Muscle of leg (tissue), 11 donors: ENCODE measurements around the gene CHURC1. TPM values are rescaled to one million over a fixed set of nuclear protein-coding genes. Genes with fewer than 3 reads are reported as not detected.

ENCODE experiments used
- DNase-seq: peaks from one replicate; pipeline ENCODE4 v3.0.0; 2013
- H3K27ac ChIP-seq: one replicate; pipeline ENCODE4 v1.5.1; 2013; ENCODE audit warnings: mild to moderate bottlenecking, low read length, control low read depth
- H3K27me3 ChIP-seq: one replicate; pipeline ENCODE4 v1.6.1; 2013; ENCODE audit warnings: low read length; ENCODE audit not compliant: control insufficient read depth, insufficient read depth
- H3K36me3 ChIP-seq: one replicate; pipeline ENCODE4 v1.6.1; 2013; ENCODE audit warnings: low read length; ENCODE audit not compliant: control insufficient read depth, insufficient read depth
- H3K4me1 ChIP-seq: one replicate; pipeline ENCODE4 v1.6.1; 2013; ENCODE audit warnings: low read length; ENCODE audit not compliant: control insufficient read depth, insufficient read depth
- H3K4me3 ChIP-seq: one replicate; pipeline ENCODE4 v1.5.1; 2013; ENCODE audit warnings: low read length, control low read depth
- H3K9me3 ChIP-seq: replicated peaks from 2 replicates; pipeline ENCODE4 v1.6.1; 2013; ENCODE audit warnings: low read depth, low read length; ENCODE audit not compliant: control insufficient read depth
- WGBS: methylation state at CpG from one replicate; pipeline ENCODE4 v1.1.5; 2013; ENCODE audit warnings: missing lambda C conversion rate; ENCODE audit not compliant: insufficient coverage; 5-methylcytosine and 5-hydroxymethylcytosine counted together
- polyA plus RNA-seq, 8 donors: library from polyadenylated mRNA; unstranded; fragments of 120-200 nt; gene quantifications; one replicate each; pipeline versions ENCODE4 v1.2.1 to v1.2.3, GENCODE V29; 2013; ENCODE audit warnings: inconsistent platforms in 1 of 8, low replicate concordance in 1 of 8; ENCODE audit not compliant: insufficient read length in 8 of 8, insufficient read depth in 1 of 8
- total RNA-seq: library from RNA; stranded (reverse); fragments of 120-200 nt; gene quantifications from one replicate; pipeline ENCODE4 v1.2.4, GENCODE V29; 2013

The CHURC1 gene
- total and polyA plus RNA-seq, 9 donors: 37.7 to 46.7 (median 40.1) TPM

DNA sequence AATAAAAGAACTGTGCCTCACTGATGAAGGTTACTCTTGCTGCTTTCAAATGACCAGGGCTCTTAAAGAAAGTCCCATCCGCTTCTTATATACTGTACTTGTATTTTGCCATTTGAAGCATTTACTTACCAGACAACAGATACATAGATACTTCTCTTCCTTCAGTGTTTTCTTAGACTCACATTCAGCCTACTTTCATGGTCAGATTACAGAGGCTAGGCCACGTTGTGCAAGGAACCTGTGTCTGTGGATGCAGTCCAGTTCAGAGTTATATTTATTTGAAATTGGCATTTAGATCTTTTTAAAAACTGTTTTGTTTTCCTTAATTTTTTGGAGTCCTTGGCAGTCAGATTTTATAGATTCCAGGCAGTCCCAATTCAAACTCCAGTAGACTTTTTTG lies 6.2 kb downstream of the CHURC1 start:
- WGBS: no CpG with 5 or more reads among the region's 2 CpGs
- Histone ChIP-seq H3K36me3 (peaks cover 2% of the 10 kb centered on the region), H3K4me3 (no peak overlapping the region), H3K27me3 (no peaks in the 10 kb centered on the region), H3K4me1 (no peaks in the 10 kb centered on the region), H3K9me3 (no peaks in the 10 kb centered on the region), H3K27ac (no peak overlapping the region)
- no peak for DNase-seq

DNA sequence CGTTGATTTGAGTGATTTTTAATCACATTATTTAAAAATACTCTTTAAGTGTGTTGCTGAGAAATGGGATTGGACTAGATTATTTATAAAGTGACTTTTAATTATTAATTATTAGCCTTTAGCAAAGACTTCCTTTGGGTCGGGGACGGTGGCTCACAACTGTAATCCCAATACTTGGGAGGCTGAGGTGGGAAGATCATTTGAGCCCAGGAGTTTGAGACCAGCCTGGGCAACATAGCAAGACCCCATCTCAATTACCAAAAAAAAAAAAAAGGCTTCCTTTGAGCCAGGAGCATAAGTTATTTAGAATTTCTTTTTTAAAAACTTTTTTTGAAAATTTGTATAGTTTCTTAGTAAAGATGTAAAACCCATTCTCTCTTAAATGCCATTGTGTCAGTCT lies 8.8 kb downstream of the CHURC1 start:
- no peaks in the 10 kb centered on the region for H3K27me3 ChIP-seq
- no peak overlapping the region for H3K27ac ChIP-seq
- H3K9me3 ChIP-seq: no peaks in the 10 kb centered on the region
- WGBS: no CpG with 5 or more reads among the region's 3 CpGs
- DNase-seq: no peak
- H3K36me3 ChIP-seq: peaks cover 14% of the 10 kb centered on the region
- no peaks in the 10 kb centered on the region for H3K4me1 ChIP-seq
- no peak overlapping the region for H3K4me3 ChIP-seq

DNA sequence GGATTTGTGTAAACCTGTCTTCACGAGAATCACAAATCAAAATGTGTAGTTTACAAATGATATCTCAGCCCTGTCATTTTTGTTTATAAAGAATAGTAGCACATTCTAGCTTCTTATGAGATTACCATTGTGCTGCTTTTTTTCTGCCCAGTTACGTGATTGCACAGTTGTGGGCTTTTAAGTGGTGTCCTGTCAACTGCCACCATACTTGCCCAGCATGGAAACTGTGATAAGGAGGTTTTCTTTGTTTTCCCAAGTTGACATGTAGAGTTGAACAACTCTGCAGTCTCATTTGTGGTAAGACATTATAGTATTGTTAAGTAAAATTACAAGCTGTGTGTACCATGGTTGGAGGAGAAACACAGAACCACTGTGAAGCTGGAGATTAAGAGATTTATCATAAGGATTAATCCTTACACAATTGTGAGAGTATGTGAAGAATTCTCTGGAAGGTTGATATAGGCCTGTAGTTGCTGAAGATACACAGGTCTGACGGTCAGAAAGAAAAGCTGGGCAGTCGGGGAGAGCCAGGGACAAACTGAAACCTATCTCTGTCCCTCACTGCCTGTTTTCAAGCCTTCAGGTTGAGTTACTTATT lies 12.2 kb downstream of the CHURC1 start:
- Histone ChIP-seq H3K27ac (no peak overlapping the region), H3K4me1 (peaks cover 2% of the 10 kb centered on the region), H3K4me3 (no peak overlapping the region), H3K36me3 (peaks cover 27% of the 10 kb centered on the region), H3K9me3 (no peaks in the 10 kb centered on the region), H3K27me3 (no peaks in the 10 kb centered on the region)
- no peak for DNase-seq
- WGBS: no CpG with 5 or more reads among the region's 4 CpGs

DNA sequence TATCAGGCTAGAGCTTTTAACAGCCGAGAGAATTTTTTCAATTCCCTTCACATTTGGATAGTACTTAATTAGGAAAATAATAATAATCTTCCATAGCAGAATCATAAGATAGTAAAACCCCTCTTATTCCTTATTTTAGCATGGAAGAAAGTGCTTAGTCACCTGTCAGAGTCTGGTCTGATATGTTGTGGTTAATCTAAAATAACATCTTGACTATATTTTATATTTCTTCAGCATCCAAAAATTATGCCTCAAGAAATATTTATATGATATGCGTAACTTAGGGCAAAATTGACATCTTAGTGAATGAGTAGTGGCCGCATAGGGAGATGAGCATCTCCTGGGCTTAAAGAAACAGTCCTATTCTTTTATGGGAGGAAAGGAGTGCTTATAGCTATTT lies 12.8 kb downstream of the CHURC1 start:
- Histone ChIP-seq H3K27ac (no peak overlapping the region), H3K27me3 (no peaks in the 10 kb centered on the region), H3K36me3 (peaks cover 27% of the 10 kb centered on the region), H3K4me1 (peaks cover 2% of the 10 kb centered on the region), H3K4me3 (no peak overlapping the region), H3K9me3 (no peaks in the 10 kb centered on the region)
- no peak for DNase-seq
- WGBS: 95% methylated on average over 2 of the region's 3 CpGs

DNA sequence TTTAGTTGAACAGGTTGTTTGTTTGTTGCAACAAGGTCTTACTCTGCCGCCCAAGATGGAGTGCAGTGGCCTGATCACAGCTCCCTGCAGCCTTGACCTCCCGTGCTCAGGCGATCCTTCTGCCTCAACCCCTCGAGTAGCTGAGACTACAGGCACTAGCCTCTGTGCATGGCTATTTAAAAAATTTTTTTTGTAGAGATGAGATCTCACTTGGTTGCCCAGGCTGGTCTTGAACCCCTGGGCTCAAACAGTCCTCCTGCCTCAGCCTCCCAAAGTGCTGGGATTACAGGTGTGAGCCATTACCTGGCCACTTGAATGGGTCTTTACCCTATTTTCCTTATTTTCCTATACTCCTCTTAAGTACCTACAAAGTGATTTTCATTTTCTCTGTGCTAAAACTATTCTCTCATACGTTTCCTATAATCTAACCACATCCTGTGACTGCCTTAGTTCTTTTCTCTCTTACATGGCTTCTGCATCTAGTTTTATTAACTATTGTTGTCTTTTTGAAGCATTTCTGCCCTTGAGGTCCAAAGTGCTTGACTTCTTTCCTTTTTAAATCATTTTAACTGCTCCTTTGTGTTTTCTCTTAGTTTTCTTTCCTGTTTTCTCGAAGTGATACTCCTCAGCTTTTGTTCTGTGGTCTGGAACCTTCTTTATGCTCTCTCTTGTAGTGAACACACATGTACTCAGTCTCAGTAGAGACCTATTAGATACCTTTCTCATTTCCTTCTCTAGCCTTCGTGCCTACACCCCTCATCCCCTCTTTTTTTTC lies 14.2 kb downstream of the CHURC1 start:
- Histone ChIP-seq H3K27ac (no peak overlapping the region), H3K9me3 (no peaks in the 10 kb centered on the region), H3K36me3 (peaks cover 30% of the 10 kb centered on the region), H3K27me3 (no peaks in the 10 kb centered on the region), H3K4me3 (no peak overlapping the region), H3K4me1 (peaks cover 2% of the 10 kb centered on the region)
- 73% methylated on average over 4 of the region's 7 CpGs for WGBS
- DNase-seq: no peak

DNA sequence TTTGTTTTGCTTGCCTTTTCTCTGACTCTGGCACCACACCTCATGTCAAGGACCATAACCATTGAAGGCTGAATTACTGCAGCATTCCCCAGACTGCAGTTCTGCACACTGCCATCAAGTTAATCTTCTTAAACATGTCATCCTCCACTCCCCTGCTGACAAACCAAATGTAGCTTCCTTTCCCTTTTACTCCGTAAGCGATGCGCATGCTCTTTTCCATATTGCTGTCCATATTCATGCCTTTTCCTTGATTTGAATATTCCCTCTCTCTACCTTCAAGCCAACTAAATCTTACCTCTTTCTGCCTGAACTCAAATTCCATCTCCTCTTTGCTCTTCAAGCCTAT lies 14.7 kb downstream of the CHURC1 start:
- Histone ChIP-seq H3K27ac (no peak overlapping the region), H3K4me1 (peaks cover 4% of the 10 kb centered on the region), H3K4me3 (no peak overlapping the region), H3K27me3 (no peaks in the 10 kb centered on the region), H3K36me3 (peaks cover 30% of the 10 kb centered on the region), H3K9me3 (no peaks in the 10 kb centered on the region)
- DNase-seq: no peak
- WGBS: 85% methylated on average over 3 of the region's 3 CpGs

DNA sequence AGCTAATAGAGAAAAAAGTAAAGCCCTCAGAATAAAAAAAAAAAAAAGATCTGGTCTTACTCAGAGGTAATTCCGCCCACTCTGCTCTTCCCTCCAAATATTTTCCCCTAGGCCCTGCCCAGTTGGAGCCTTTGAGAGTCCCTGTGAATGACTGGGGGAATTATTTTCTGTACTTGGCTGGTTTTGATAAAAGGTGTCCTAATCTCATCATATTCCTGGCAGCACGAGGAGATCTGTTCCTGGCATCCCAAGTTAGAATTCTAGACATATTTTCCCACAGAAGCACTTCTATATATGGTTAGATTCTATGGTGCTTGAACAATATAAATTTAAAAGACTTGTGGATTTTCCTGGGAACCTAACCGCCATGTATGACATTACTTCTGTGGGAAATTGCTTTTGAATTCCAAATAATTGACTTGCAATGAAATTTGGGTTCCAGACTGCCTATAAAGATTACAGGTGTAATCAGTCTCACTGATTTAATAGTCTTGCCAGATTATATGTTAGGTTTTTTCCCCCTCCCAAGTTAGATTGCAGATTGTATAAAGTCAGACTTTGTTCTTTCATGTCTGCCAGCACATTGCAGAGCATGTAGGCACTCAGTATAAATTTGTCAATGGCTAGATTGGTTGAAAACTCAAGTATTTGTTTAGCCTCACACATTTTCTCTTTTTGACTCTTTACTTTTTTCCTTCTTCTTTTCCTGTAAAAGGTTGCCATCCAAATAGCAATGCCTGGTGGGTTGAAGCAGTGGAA lies 16.0 kb downstream of the CHURC1 start:
- peak; percentile 77 for DNase-seq
- peaks cover 28% of the 10 kb centered on the region for H3K36me3 ChIP-seq

DNA sequence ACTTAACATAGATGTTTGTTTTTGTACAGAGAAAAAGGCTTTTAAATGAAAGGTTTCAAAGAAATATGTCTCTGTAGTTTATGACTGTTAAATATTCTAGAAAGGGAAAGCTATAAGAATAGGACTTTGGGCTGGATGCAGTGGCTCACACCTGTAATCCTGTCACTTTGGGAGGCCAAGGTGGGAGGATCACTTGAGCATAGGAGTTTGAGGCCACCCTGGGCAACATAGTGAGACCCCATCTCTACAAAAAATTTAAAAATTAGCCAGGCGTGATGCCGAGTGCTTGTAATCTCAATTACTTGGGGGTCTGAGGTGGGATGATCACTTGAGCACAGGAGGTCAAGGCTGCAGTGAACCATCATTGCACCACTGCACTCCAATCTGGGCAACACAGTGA lies 16.9 kb downstream of the CHURC1 start:
- Histone ChIP-seq H3K36me3 (peaks cover 27% of the 10 kb centered on the region), H3K4me1 (peaks cover 6% of the 10 kb centered on the region), H3K4me3 (no peak overlapping the region), H3K27ac (no peak overlapping the region), H3K27me3 (no peaks in the 10 kb centered on the region), H3K9me3 (no peaks in the 10 kb centered on the region)
- no peak for DNase-seq
- WGBS: no CpG with 5 or more reads among the region's 2 CpGs

More for the DNA sequence above, 16.0 kb downstream of the CHURC1 start:
- no CpG with 5 or more reads among the region's 3 CpGs for WGBS
- H3K27me3 ChIP-seq: no peaks in the 10 kb centered on the region
- no peak overlapping the region for H3K4me3 ChIP-seq
- peaks cover 6% of the 10 kb centered on the region for H3K4me1 ChIP-seq
- no peaks in the 10 kb centered on the region for H3K9me3 ChIP-seq
- peak overlapping the region; percentile 3 for H3K27ac ChIP-seq

DNA sequence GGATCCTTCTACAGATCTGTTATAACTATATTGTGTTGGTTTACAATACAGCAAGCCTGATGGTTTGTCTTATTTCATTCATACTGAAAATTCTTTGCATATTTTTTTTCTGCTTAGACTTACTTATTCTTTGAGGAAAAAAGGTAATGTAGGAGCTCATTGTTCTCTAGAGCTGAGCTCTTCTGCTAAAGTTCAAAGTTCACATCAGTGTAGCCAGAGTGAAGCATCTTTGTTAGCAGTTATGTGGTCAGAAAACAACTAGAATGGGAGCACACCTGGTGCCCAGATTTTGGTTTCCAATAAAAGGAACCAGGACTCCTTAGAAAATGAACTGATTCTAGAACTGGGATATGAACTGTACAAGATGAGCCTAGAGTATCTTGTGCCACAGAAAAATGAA lies 18.0 kb downstream of the CHURC1 start:
- Histone ChIP-seq H3K27me3 (no peaks in the 10 kb centered on the region), H3K4me1 (peaks cover 10% of the 10 kb centered on the region), H3K27ac (no peak overlapping the region), H3K9me3 (no peaks in the 10 kb centered on the region), H3K4me3 (no peak overlapping the region), H3K36me3 (peaks cover 20% of the 10 kb centered on the region)
- no peak for DNase-seq

DNA sequence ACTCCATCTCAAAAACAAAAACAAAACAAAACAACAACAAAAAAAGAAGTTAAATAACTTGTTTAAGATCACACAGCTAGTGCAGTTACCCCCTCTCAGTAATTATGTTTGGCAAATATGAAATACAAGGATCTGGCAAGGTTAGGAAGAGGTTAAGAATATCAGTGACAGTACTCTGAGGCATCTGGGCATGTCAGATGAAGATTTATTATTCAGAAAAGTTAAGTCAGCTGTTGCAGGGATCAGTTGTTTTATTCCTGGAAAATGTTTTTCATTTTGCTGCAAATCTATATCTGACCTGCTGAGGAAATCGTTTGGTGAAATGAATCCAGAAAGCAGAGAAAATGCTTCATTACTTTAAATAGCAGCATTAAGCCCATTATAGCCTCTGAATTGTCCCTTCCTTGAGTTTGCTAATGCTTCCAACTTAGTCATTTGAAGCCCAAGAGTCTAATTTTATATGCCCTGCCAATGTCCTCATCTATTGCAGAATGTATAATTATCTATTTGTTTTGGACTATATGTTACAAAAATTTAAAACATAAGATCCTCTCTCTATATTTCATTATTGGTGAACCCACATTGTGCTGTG lies 20.2 kb downstream of the CHURC1 start:
- peaks cover 12% of the 10 kb centered on the region for H3K36me3 ChIP-seq
- peak; percentile 37 for DNase-seq
- no peaks in the 10 kb centered on the region for H3K9me3 ChIP-seq
- H3K27me3 ChIP-seq: no peaks in the 10 kb centered on the region
- peaks cover 13% of the 10 kb centered on the region for H3K4me1 ChIP-seq
- H3K4me3 ChIP-seq: no peak overlapping the region
- H3K27ac ChIP-seq: peak overlapping the region; percentile 80
- no CpG with 5 or more reads among the region's 1 CpG for WGBS
